NT2/D1 (cell line): ENCODE data around the gene GEMIN7.

Experiments used
- SUZ12 ChIP-seq: IDR thresholded peaks from 2 replicates; pipeline ENCODE4 v1.6.1; 2011; ENCODE audit not compliant: insufficient read length, insufficient read depth; ENCODE audit errors: extremely low read depth
- YY1 ChIP-seq: IDR thresholded peaks from 2 replicates; pipeline ENCODE4 v1.6.1; 2011; ENCODE audit not compliant: insufficient read length, insufficient read depth
- ZNF274 ChIP-seq: IDR thresholded peaks from 2 replicates; pipeline ENCODE4 v1.6.1; 2011; ENCODE audit warnings: mild to moderate bottlenecking, low read depth, low read length

DNA sequence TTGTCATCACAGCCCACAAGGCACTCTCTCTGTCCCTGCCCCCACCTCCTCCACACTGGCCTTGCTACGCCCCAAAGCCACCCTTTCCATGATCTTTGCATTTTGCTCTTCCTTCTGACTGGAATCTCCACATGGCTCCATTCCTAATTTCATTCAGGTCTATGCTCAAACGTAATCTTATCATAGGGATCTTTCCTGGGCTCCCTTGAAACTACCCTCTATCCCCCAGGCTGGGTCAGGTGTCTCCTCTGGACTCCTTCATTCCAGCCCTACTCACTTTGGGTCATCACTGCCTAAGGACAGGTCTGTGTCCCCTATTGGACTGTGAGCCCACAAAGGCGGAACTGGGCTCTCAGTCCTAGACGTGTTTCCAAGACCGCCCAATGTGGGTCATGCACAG lies 3.1 kb downstream of the GEMIN7 start:
- TF ChIP-seq YY1 (no peak), ZNF274 (no peak), SUZ12 (no peak)
